ENCODE data around the gene ST6GALNAC4. TPM values are rescaled to one million over a fixed set of nuclear protein-coding genes. Genes with fewer than 3 reads are reported as not detected.

Gene ST6GALNAC4
- total RNA-seq, 1 donor from 2014 or later, result 15.8 TPM

GRCh38 chr9:127946728-127947127, 29.9 kb upstream of the ST6GALNAC4 start:
- peaks cover 5% of the 10 kb centered on the region for H3K9me3 Mint-ChIP-seq (ENCODE audit: unreplicated experiment)
- no peak overlapping the region for H3K27ac Mint-ChIP-seq (ENCODE audit: unreplicated experiment)
- no peak for TF ChIP-seq CTCF (IDR thresholded peaks at IDR 0.05; ENCODE audit: partially characterized antibody, unreplicated experiment)
- H3K36me3 Mint-ChIP-seq (ENCODE audit: unreplicated experiment), result no peaks in the 10 kb centered on the region
- H3K4me1 Mint-ChIP-seq (ENCODE audit: low read depth, unreplicated experiment), result peaks cover 10% of the 10 kb centered on the region
- H3K4me3 Mint-ChIP-seq (ENCODE audit: unreplicated experiment), result no peak overlapping the region
- no peak for DNase-seq
- peaks cover 10% of the 10 kb centered on the region for H3K27me3 Mint-ChIP-seq (ENCODE audit: unreplicated experiment)

DNA sequence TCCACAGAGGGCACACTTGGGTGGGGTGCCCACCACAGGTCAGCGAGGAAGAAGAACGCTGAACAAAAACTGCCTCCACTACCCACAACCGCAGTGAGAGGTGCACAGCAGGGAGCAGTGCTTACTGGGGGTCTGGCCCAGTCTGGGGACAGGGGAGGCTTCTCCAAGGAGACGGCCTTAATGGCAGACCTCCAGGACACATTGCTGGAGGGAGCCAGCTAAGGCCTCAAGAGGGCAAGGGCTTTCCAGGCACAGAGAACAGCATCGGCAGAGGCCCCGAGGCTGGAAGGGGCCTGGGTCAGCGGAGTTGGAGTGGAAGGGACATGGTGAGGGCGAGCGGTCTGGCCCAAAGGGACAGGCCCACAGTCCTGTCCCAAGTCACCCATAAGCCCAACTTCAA, 29.1 kb upstream of the ST6GALNAC4 start:
- DNase-seq, result no peak
- Mint-ChIP-seq H3K27ac (ENCODE audit: unreplicated experiment) (no peak overlapping the region), H3K36me3 (ENCODE audit: unreplicated experiment) (no peaks in the 10 kb centered on the region), H3K27me3 (ENCODE audit: unreplicated experiment) (peaks cover 8% of the 10 kb centered on the region), H3K4me1 (ENCODE audit: low read depth, unreplicated experiment) (peaks cover 11% of the 10 kb centered on the region), H3K4me3 (ENCODE audit: unreplicated experiment) (no peak overlapping the region), H3K9me3 (ENCODE audit: unreplicated experiment) (peaks cover 5% of the 10 kb centered on the region)
- TF ChIP-seq CTCF (IDR thresholded peaks at IDR 0.05; ENCODE audit: partially characterized antibody, unreplicated experiment), result no peak

- H3K9me3 Mint-ChIP-seq (ENCODE audit: unreplicated experiment), result peaks cover 5% of the 10 kb centered on the region
Observed at GRCh38 chr9:127945338-127945737, 28.5 kb upstream of the ST6GALNAC4 start.

DNA sequence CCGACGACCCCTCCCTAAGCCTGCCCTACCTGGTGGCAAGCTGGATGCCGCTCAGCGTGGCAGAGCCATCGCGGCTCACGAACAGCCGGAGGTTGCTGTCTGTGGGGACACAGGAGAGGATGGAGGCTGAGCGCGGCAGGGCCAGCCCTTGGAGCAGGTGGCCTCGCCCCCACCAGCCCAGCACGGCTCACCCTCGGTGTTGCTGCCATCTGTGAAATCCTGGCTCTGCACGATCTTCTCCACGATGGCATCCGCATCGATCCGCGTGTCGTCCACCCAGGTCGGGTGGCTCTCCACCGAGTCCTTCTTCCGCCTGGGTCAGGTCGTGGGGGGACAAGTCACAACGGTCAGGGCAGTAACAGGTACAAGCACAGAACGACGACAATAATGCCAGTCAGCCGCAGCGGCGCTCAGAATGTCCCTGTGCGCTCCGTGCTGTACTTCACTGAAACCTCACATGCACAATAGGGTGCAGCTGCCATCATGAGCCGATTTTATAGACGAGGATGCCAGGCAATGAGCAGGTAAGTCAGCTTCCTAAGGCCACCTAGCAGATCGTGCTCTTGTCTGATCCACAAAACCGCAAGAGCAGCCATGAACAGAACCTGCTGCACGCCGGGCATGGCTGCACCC, 27.9 kb upstream of the ST6GALNAC4 start:
- Mint-ChIP-seq H3K27me3 (ENCODE audit: unreplicated experiment) (peaks cover 4% of the 10 kb centered on the region), H3K4me3 (ENCODE audit: unreplicated experiment) (no peak overlapping the region), H3K9me3 (ENCODE audit: unreplicated experiment) (peaks cover 5% of the 10 kb centered on the region), H3K36me3 (ENCODE audit: unreplicated experiment) (no peaks in the 10 kb centered on the region), H3K27ac (ENCODE audit: unreplicated experiment) (no peak overlapping the region), H3K4me1 (ENCODE audit: low read depth, unreplicated experiment) (peaks cover 11% of the 10 kb centered on the region)
- TF ChIP-seq CTCF (IDR thresholded peaks at IDR 0.05; ENCODE audit: partially characterized antibody, unreplicated experiment), result no peak
- no peak for DNase-seq

More at GRCh38 chr9:127945338-127945737, 28.5 kb upstream of the ST6GALNAC4 start:
- no peak overlapping the region for H3K4me3 Mint-ChIP-seq (ENCODE audit: unreplicated experiment)
- peaks cover 7% of the 10 kb centered on the region for H3K27me3 Mint-ChIP-seq (ENCODE audit: unreplicated experiment)
- no peaks in the 10 kb centered on the region for H3K36me3 Mint-ChIP-seq (ENCODE audit: unreplicated experiment)
- no peak for DNase-seq
- no peak for TF ChIP-seq CTCF (IDR thresholded peaks at IDR 0.05; ENCODE audit: partially characterized antibody, unreplicated experiment)
- no peak overlapping the region for H3K27ac Mint-ChIP-seq (ENCODE audit: unreplicated experiment)
- H3K4me1 Mint-ChIP-seq (ENCODE audit: low read depth, unreplicated experiment), result peaks cover 11% of the 10 kb centered on the region

- no peaks in the 10 kb centered on the region for H3K36me3 Mint-ChIP-seq (ENCODE audit: unreplicated experiment)
Observed at GRCh38 chr9:127943731-127944144, 26.9 kb upstream of the ST6GALNAC4 start.

More at GRCh38 chr9:127943731-127944144, 26.9 kb upstream of the ST6GALNAC4 start:
- TF ChIP-seq CTCF (IDR thresholded peaks at IDR 0.05; ENCODE audit: partially characterized antibody, unreplicated experiment), result peak; percentile 87
- DNase-seq, result peak; percentile 93
- Mint-ChIP-seq H3K27ac (ENCODE audit: unreplicated experiment) (no peak overlapping the region), H3K9me3 (ENCODE audit: unreplicated experiment) (peaks cover 6% of the 10 kb centered on the region), H3K27me3 (ENCODE audit: unreplicated experiment) (peaks cover 3% of the 10 kb centered on the region), H3K4me1 (ENCODE audit: low read depth, unreplicated experiment) (peaks cover 11% of the 10 kb centered on the region), H3K4me3 (ENCODE audit: unreplicated experiment) (no peak overlapping the region)

Data from glutamatergic neuron (in vitro differentiated cells).